Fibroblast of lung (primary cell): ENCODE measurements around the gene ATG7.

Experiments
- EZH2 ChIP-seq: IDR thresholded peaks from 2 replicates; pipeline ENCODE4 v1.5.1; 2012; ENCODE audit warnings: low read length, control low read depth, mild to moderate bottlenecking; ENCODE audit errors: missing control alignments
- TF ChIP-seq, protein P1 (sequence below), 2 donors: IDR thresholded peaks in 1 of 2; conservative IDR thresholded peaks in 1 of 2; 1 replicate in 1 of 2; 2 replicates in 1 of 2; pipeline ENCODE4 v1.5.1; 2011 to 2012; ENCODE audit warnings: low read length in 2 of 2, control low read depth in 1 of 2, inconsistent platforms in 1 of 2, low read depth in 1 of 2, mild to moderate bottlenecking in 1 of 2

DNA sequence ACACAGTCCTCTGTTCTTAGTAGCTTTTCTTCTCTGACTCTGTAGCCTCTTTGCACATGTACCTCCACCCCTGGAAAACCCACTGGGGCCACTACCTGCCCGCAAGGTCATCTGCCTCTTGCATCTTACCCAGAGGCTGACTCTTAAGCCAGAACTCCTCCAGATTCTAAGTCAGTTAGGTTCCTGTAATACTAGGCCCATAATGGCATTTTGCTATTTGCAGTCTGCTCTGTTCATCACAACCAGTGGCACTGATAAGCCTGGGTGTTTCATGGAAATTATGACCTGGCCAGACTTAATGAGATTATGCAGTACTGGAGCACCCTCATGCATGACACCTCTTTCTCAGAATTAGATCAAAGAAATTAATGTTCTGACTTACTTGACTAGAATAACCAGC, 31.7 kb upstream of the ATG7 start:
- TF ChIP-seq, protein P1, sequence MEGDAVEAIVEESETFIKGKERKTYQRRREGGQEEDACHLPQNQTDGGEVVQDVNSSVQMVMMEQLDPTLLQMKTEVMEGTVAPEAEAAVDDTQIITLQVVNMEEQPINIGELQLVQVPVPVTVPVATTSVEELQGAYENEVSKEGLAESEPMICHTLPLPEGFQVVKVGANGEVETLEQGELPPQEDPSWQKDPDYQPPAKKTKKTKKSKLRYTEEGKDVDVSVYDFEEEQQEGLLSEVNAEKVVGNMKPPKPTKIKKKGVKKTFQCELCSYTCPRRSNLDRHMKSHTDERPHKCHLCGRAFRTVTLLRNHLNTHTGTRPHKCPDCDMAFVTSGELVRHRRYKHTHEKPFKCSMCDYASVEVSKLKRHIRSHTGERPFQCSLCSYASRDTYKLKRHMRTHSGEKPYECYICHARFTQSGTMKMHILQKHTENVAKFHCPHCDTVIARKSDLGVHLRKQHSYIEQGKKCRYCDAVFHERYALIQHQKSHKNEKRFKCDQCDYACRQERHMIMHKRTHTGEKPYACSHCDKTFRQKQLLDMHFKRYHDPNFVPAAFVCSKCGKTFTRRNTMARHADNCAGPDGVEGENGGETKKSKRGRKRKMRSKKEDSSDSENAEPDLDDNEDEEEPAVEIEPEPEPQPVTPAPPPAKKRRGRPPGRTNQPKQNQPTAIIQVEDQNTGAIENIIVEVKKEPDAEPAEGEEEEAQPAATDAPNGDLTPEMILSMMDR (conservative IDR thresholded peaks at IDR 0.05 in 1 of 2, IDR thresholded peaks at IDR 0.05 in 1 of 2; ENCODE audit: low read depth in 1 of 2, low read length in 2 of 2): no peak
- TF ChIP-seq EZH2: no peak
